D721Med (cell line): ENCODE measurements around the gene PPP2R2D.
A peak's percentile ranks its signal among the peaks of the same experiment; 100 is the strongest.

ENCODE experiments used
- DNase-seq: peaks from one replicate; pipeline ENCODE4 v3.0.0; 2011; ENCODE audit warnings: low spot score; ENCODE audit not compliant: insufficient read length
- FAIRE-seq: peaks from 2 replicates; lab custom pipeline; 2011; peaks lifted over from hg19 to GRCh38; lab: Jason Lieb, UNC
- CTCF ChIP-seq: IDR thresholded peaks from 2 replicates; pipeline ENCODE4 v1.5.1; 2012; ENCODE audit warnings: mild to moderate bottlenecking, control low read depth; ENCODE audit not compliant: insufficient read depth; ENCODE audit errors: missing control alignments

Gene PPP2R2D

GRCh38 chr10:131870411-131870810, 30.4 kb upstream of the PPP2R2D start:
- FAIRE-seq (no peak), DNase-seq (no peak)
- no peak for TF ChIP-seq CTCF

GRCh38 chr10:131870831-131871672, 29.8 kb upstream of the PPP2R2D start:
- FAIRE-seq (no peak), DNase-seq (no peak)
- TF ChIP-seq CTCF, result no peak

GRCh38 chr10:131871673-131872005, 29.2 kb upstream of the PPP2R2D start:
- FAIRE-seq (no peak), DNase-seq (no peak)
- no peak for TF ChIP-seq CTCF

- no peak for FAIRE-seq
- DNase-seq, result no peak
- no peak for TF ChIP-seq CTCF
Measured at GRCh38 chr10:131872011-131872826, 28.6 kb upstream of the PPP2R2D start.

- DNase-seq (no peak), FAIRE-seq (no peak)
- TF ChIP-seq CTCF, result no peak
Measured at GRCh38 chr10:131872827-131873375, 27.9 kb upstream of the PPP2R2D start.

- DNase-seq (no peak), FAIRE-seq (no peak)
- TF ChIP-seq CTCF, result peak; percentile 80
Measured at GRCh38 chr10:131874991-131875451, 25.8 kb upstream of the PPP2R2D start.
